Measurements from ENCODE around the gene BFAR. TPM values are rescaled to one million over a fixed set of nuclear protein-coding genes. Genes with fewer than 3 reads are reported as not detected.

The BFAR gene
- total RNA-seq, 5 donors from 2014 or later (not counting 1 experiment from before 2014, with no cell fraction given) = 36.6 to 72.8 (median 60.9) TPM

- 100% methylated on average over 3 of the region's 4 CpGs for WGBS (ENCODE audit: insufficient coverage)
- Mint-ChIP-seq H3K9me3 (no peaks in the 10 kb centered on the region), H3K36me3 (peaks cover 50% of the 10 kb centered on the region), H3K4me1 (peaks cover 2 to 4% (median 3%) of the 10 kb centered on the region in 3 donors), H3K27me3 (no peaks in the 10 kb centered on the region), H3K27ac (no peak overlapping the region), H3K4me3 (no peak overlapping the region)
- ATAC-seq (replicated peaks in 1 of 4) = no peak
- Histone ChIP-seq H3K27me3 (replicated peaks in 1 of 2; ENCODE audit: control insufficient read depth in 2 of 2, extremely low read depth in 1 of 2, insufficient read depth in 2 of 2, low read length in 1 of 2) (no peaks in the 10 kb centered on the region), H3K4me3 (ENCODE audit: control insufficient read depth in 1 of 2, extremely low read depth in 1 of 2, low read length in 1 of 2) (no peak overlapping the region), H3K9me3 (no peaks in the 10 kb centered on the region), H3K27ac (ENCODE audit: low read length) (no peak overlapping the region), H3K4me1 (ENCODE audit: control insufficient read depth in 1 of 2, extremely low read depth in 1 of 2, insufficient read depth in 2 of 2, low read length in 2 of 2) (no peaks in the 10 kb centered on the region), H3K36me3 (ENCODE audit: control insufficient read depth in 2 of 2, extremely low read depth in 1 of 2, insufficient read depth in 1 of 2, low read length in 1 of 2) (peaks cover 3 to 52% of the 10 kb centered on the region in 2 donors)
- POLR2A ChIA-PET = no interaction called here
- CTCF ChIA-PET = interaction anchor here in 1 of 2 donors (0.6 kb wide), 1 partner anchor 696 kb away, joined by 4 read pairs; the partner anchor contains the start of gene ERCC4
- no peak for DNase-seq
These were observed 16.5 kb upstream of the BFAR start for GRCh38 chr16:14616280-14616679.

GRCh38 chr16:14618566-14618965, 14.2 kb upstream of the BFAR start:
- Mint-ChIP-seq H3K27me3 (no peaks in the 10 kb centered on the region), H3K4me3 (no peak overlapping the region), H3K4me1 (peaks cover 2 to 10% (median 4%) of the 10 kb centered on the region in 3 donors), H3K27ac (no peak overlapping the region), H3K36me3 (peaks cover 50% of the 10 kb centered on the region), H3K9me3 (no peaks in the 10 kb centered on the region)
- POLR2A ChIA-PET = no interaction called here
- CTCF ChIA-PET = interaction anchor here in 1 of 2 donors (0.6 kb wide), 1 partner anchor 57 kb away, joined by 3 read pairs; no protein-coding TSS in a partner anchor
- Histone ChIP-seq H3K9me3 (no peaks in the 10 kb centered on the region), H3K27me3 (replicated peaks in 1 of 2; ENCODE audit: control insufficient read depth in 2 of 2, extremely low read depth in 1 of 2, insufficient read depth in 2 of 2, low read length in 1 of 2) (no peaks in the 10 kb centered on the region), H3K4me1 (ENCODE audit: control insufficient read depth in 1 of 2, extremely low read depth in 1 of 2, insufficient read depth in 2 of 2, low read length in 2 of 2) (no peaks in the 10 kb centered on the region), H3K27ac (ENCODE audit: low read length) (no peak overlapping the region), H3K36me3 (ENCODE audit: control insufficient read depth in 2 of 2, extremely low read depth in 1 of 2, insufficient read depth in 1 of 2, low read length in 1 of 2) (peaks cover 0 to 55% of the 10 kb centered on the region in 2 donors), H3K4me3 (ENCODE audit: control insufficient read depth in 1 of 2, extremely low read depth in 1 of 2, low read length in 1 of 2) (no peak overlapping the region)
- no CpG with 5 or more reads among the region's 7 CpGs for WGBS (ENCODE audit: insufficient coverage)
- no peak for DNase-seq
- ATAC-seq (replicated peaks in 1 of 4) = no peak

- Mint-ChIP-seq H3K27ac (no peak overlapping the region), H3K36me3 (peaks cover 34% of the 10 kb centered on the region), H3K4me1 (peaks cover 37 to 46% (median 40%) of the 10 kb centered on the region in 3 donors), H3K9me3 (peaks cover 0 to 4% (median 3%) of the 10 kb centered on the region in 3 donors), H3K27me3 (no peaks in the 10 kb centered on the region), H3K4me3 (no peak overlapping the region)
- no peak for ATAC-seq (replicated peaks in 1 of 4)
- DNase-seq = no peak
- CTCF ChIA-PET = no interaction called here
- peaks cover 15 to 57% of the 10 kb centered on the region in 2 donors for H3K36me3 ChIP-seq (ENCODE audit: control insufficient read depth in 2 of 2, extremely low read depth in 1 of 2, insufficient read depth in 1 of 2, low read length in 1 of 2)
- POLR2A ChIA-PET = no interaction called here
- no peak overlapping the region for H3K4me3 ChIP-seq (ENCODE audit: control insufficient read depth in 1 of 2, extremely low read depth in 1 of 2, low read length in 1 of 2)
- H3K4me1 ChIP-seq (ENCODE audit: control insufficient read depth in 1 of 2, extremely low read depth in 1 of 2, insufficient read depth in 2 of 2, low read length in 2 of 2) = peaks cover 27 to 34% of the 10 kb centered on the region in 2 experiments
- no peaks in the 10 kb centered on the region for H3K9me3 ChIP-seq
- no CpG with 5 or more reads among the region's 4 CpGs for WGBS (ENCODE audit: insufficient coverage)
- no peak overlapping the region for H3K27ac ChIP-seq (ENCODE audit: low read length)
- no peaks in the 10 kb centered on the region for H3K27me3 ChIP-seq (replicated peaks in 1 of 2; ENCODE audit: control insufficient read depth in 2 of 2, extremely low read depth in 1 of 2, insufficient read depth in 2 of 2, low read length in 1 of 2)
These were observed 5.7 kb upstream of the BFAR start for GRCh38 chr16:14627078-14627477.

DNA sequence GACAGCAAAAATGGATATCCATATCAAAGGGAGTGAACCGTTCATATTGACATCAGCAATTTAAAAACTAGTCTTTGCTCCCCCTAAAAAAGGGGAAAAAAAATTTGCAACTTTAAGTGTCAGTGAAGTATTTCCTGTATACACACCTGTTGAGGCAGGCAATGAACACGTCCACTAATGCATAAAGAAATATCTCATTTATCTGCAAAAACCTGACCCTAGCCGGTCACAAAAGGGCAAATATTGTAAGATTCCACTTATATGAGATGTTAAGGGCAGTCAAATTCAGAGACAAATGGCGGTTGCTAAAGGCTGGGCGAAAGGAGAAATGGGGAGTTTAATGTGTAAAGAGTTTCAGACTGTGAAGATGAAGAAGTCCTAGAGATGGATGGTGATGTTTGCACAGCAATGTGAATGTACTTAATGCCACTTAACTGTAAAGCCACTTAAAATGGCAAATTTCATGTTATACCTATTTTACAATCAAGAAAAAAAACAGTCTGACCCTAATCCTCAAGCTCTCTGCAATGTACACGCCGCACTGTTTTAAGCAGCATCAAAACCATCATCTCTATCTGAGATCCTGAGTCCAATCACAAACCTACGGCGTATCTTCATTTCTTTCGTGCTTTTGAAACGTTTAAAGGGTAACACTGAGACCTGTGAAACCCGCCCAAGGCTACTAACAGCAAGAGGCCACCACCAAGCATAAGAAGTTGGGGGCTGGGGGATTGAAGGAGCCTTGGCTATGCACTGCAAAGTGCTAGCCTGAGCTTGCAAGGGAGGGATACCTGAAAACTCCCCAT, 3.7 kb upstream of the BFAR start:
- Mint-ChIP-seq H3K27ac (peak overlapping the region; percentile 94 to 97), H3K36me3 (peaks cover 22% of the 10 kb centered on the region), H3K9me3 (peaks cover 0 to 4% (median 3%) of the 10 kb centered on the region in 3 donors), H3K27me3 (no peaks in the 10 kb centered on the region), H3K4me3 (peak overlapping the region; percentile 92 to 96 (median 93)), H3K4me1 (peaks cover 45 to 52% (median 52%) of the 10 kb centered on the region in 3 donors)
- POLR2A ChIA-PET = interaction anchor here in 1 of 2 donors (0.6 kb wide), 1 partner anchor 95 kb away, joined by 3 read pairs; no protein-coding TSS in a partner anchor
- CTCF ChIA-PET = interaction anchor here in 1 of 2 donors (1.4 kb wide), 1 partner anchor 21 kb away, joined by 3 read pairs; no protein-coding TSS in a partner anchor
- no peak for ATAC-seq (replicated peaks in 1 of 4)
- peak in 12 of 35 experiments; percentile 1 to 37 (median 6) for DNase-seq
- 81% methylated on average over 3 of the region's 12 CpGs for WGBS (ENCODE audit: insufficient coverage)
- no peaks in the 10 kb centered on the region for H3K9me3 ChIP-seq
- H3K4me3 ChIP-seq (ENCODE audit: control insufficient read depth in 1 of 2, extremely low read depth in 1 of 2, low read length in 1 of 2) = peak overlapping the region; percentile 88
- H3K27ac ChIP-seq (ENCODE audit: low read length) = peak overlapping the region; percentile 91
- H3K36me3 ChIP-seq (ENCODE audit: control insufficient read depth in 2 of 2, extremely low read depth in 1 of 2, insufficient read depth in 1 of 2, low read length in 1 of 2) = peaks cover 15 to 43% of the 10 kb centered on the region in 2 donors
- no peaks in the 10 kb centered on the region for H3K27me3 ChIP-seq (replicated peaks in 1 of 2; ENCODE audit: control insufficient read depth in 2 of 2, extremely low read depth in 1 of 2, insufficient read depth in 2 of 2, low read length in 1 of 2)
- H3K4me1 ChIP-seq (ENCODE audit: control insufficient read depth in 1 of 2, extremely low read depth in 1 of 2, insufficient read depth in 2 of 2, low read length in 2 of 2) = peaks cover 30 to 46% of the 10 kb centered on the region in 2 experiments

DNA sequence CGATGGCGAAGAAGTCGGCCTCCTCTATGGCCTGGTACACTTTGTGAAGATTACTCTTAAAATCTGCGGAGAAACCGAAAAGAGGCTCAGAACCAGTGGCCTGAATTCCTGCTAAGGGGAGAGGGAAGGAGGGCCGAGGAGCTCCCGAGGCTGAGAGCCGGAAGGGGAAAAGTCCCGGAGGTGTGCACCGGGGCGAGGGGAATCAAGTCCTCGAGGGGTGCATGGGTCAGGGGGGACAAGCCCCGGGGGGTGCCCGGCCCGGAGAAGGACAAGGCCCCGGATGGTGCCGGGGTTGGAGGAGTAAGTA, 3.2 kb upstream of the BFAR start:
- peaks cover 16% of the 10 kb centered on the region for H3K36me3 Mint-ChIP-seq
- peaks cover 11 to 37% of the 10 kb centered on the region in 2 donors for H3K36me3 ChIP-seq (ENCODE audit: control insufficient read depth in 2 of 2, extremely low read depth in 1 of 2, insufficient read depth in 1 of 2, low read length in 1 of 2)
- peak overlapping the region; percentile 94 to 97 for H3K27ac Mint-ChIP-seq
- H3K9me3 Mint-ChIP-seq = peaks cover 0 to 4% (median 3%) of the 10 kb centered on the region in 3 donors
- peaks cover 49 to 57% (median 55%) of the 10 kb centered on the region in 3 donors for H3K4me1 Mint-ChIP-seq
- H3K4me1 ChIP-seq (ENCODE audit: control insufficient read depth in 1 of 2, extremely low read depth in 1 of 2, insufficient read depth in 2 of 2, low read length in 2 of 2) = peaks cover 33 to 52% of the 10 kb centered on the region in 2 experiments
- ATAC-seq (replicated peaks in 1 of 4) (peak in 2 of 4 experiments; percentile 1 to 5), DNase-seq (peak in 2 of 35 experiments; percentile 7)
- CTCF ChIA-PET = interaction anchor here in 1 of 2 donors (0.9 to 1.4 kb wide), 2 partner anchors 9 to 21 kb away, joined by 3 read pairs; no protein-coding TSS in a partner anchor
- H3K27me3 Mint-ChIP-seq = no peaks in the 10 kb centered on the region
- 0% methylated on average over 16 of the region's 17 CpGs for WGBS (ENCODE audit: insufficient coverage)
- no peaks in the 10 kb centered on the region for H3K9me3 ChIP-seq
- H3K27me3 ChIP-seq (replicated peaks in 1 of 2; ENCODE audit: control insufficient read depth in 2 of 2, extremely low read depth in 1 of 2, insufficient read depth in 2 of 2, low read length in 1 of 2) = no peaks in the 10 kb centered on the region
- peak overlapping the region; percentile 88 for H3K4me3 ChIP-seq (ENCODE audit: control insufficient read depth in 1 of 2, extremely low read depth in 1 of 2, low read length in 1 of 2)
- POLR2A ChIA-PET = interaction anchor here in 1 of 2 donors (0.6 to 0.8 kb wide), 2 partner anchors 20 to 95 kb away, joined by 3 read pairs; no protein-coding TSS in a partner anchor
- peak overlapping the region; percentile 91 for H3K27ac ChIP-seq (ENCODE audit: low read length)
- peak overlapping the region; percentile 92 to 96 (median 93) for H3K4me3 Mint-ChIP-seq

DNA sequence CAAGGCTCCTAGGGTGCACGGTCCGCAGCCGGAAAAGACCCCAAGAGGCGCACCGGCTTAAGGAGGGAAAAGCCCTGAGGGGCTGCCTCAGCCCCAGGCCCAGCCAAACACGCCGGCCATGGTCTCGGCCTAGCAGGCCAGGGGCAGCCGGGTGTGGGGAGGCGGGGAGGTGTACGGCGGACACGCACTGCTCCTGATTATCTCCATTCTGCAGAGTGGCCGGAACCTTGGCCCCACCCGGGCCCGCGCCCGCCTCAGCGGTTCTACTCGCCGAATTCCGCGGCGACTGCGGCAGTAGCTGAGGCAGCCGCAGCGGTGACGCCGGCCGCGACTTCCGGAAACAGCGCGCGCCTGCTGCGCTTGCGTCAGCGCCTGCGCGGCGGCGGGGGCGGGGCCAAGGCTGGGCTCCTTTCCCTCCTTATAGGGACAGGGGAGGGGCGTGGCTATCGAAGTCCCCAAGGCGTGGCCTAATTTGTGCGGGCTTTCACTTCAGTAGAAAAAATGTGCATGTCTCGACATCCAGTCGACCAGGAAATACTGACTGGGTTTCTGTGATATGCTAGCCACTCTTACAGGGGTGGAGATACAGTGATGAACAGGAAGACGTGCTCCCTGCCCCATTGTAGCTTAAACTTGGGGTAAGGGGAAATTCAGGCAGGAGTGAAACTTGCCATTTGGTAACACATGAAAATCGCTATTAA, 2.7 kb upstream of the BFAR start, which contains the start of gene PARN:
PARN (minus strand) TSS at position 342 of the 701 bp plus-strand sequence; CDS start at position 207, 135 bp downstream.
- peaks cover 54 to 62% (median 60%) of the 10 kb centered on the region in 3 donors for H3K4me1 Mint-ChIP-seq
- Histone ChIP-seq H3K4me3 (ENCODE audit: control insufficient read depth in 1 of 2, extremely low read depth in 1 of 2, low read length in 1 of 2) (peak within 1 kb of the TSS; percentile 88), H3K36me3 (ENCODE audit: control insufficient read depth in 2 of 2, extremely low read depth in 1 of 2, insufficient read depth in 1 of 2, low read length in 1 of 2) (peaks cover 11 to 35% of the 10 kb centered on the region in 2 donors), H3K27me3 (replicated peaks in 1 of 2; ENCODE audit: control insufficient read depth in 2 of 2, extremely low read depth in 1 of 2, insufficient read depth in 2 of 2, low read length in 1 of 2) (no peaks in the 10 kb centered on the region), H3K9me3 (no peaks in the 10 kb centered on the region), H3K4me1 (ENCODE audit: control insufficient read depth in 1 of 2, extremely low read depth in 1 of 2, insufficient read depth in 2 of 2, low read length in 2 of 2) (peaks cover 33 to 55% of the 10 kb centered on the region in 2 experiments), H3K27ac (ENCODE audit: low read length) (peak within 1 kb of the TSS; percentile 91)
- no peaks in the 10 kb centered on the region for H3K27me3 Mint-ChIP-seq
- H3K27ac Mint-ChIP-seq = peak within 1 kb of the TSS; percentile 94 to 97
- ChIA-PET CTCF (interaction anchor here in 1 of 2 donors (0.9 to 1.4 kb wide), 3 partner anchors 9 to 706 kb away, joined by 3 to 4 read pairs (median 3); no protein-coding TSS in a partner anchor), POLR2A (interaction anchor here in 1 of 2 donors (0.8 kb wide), 1 partner anchor 21 kb away, joined by 3 read pairs; no protein-coding TSS in a partner anchor)
- DNase-seq (peak; percentile 90 to 99 (median 97)), ATAC-seq (replicated peaks in 1 of 4) (peak; percentile 66 to 78 (median 72))
- peaks cover 16% of the 10 kb centered on the region for H3K36me3 Mint-ChIP-seq
- WGBS (ENCODE audit: insufficient coverage) = under 1% methylated on average over 44 of the region's 51 CpGs
- peaks cover 0 to 4% (median 3%) of the 10 kb centered on the region in 3 donors for H3K9me3 Mint-ChIP-seq
- H3K4me3 Mint-ChIP-seq = peak within 1 kb of the TSS; percentile 92 to 96 (median 93)

All from T-cell (primary cell).